Mesendoderm (in vitro differentiated cells): ENCODE data around the gene PIAS4.
A peak's percentile ranks its signal among the peaks of the same experiment; 100 is the strongest.

Source experiments
- DNase-seq: peaks from one replicate; pipeline ENCODE4 v3.0.0; 2013
- H2AK5ac ChIP-seq: 2 replicates; pipeline ENCODE4 v1.6.1; 2013; ENCODE audit warnings: low read length, inconsistent platforms
- H2BK120ac ChIP-seq: 2 replicates; pipeline ENCODE4 v1.6.1; 2013; ENCODE audit warnings: low read depth, mild to moderate bottlenecking, low read length, moderate library complexity, mixed read lengths
- H2BK15ac ChIP-seq: replicated peaks from 2 replicates; pipeline ENCODE4 v1.6.1; 2013; ENCODE audit warnings: low read depth, mild to moderate bottlenecking, moderate library complexity
- H2BK5ac ChIP-seq: 2 replicates; pipeline ENCODE4 v1.6.1; 2013; ENCODE audit warnings: low read length, inconsistent platforms
- H3K18ac ChIP-seq: 2 replicates; pipeline ENCODE4 v1.6.1; 2013; ENCODE audit warnings: mild to moderate bottlenecking, low read length, mixed read lengths
- H3K23ac ChIP-seq: one replicate; pipeline ENCODE4 v1.6.1; 2013; ENCODE audit warnings: low read length
- H3K27ac ChIP-seq: 2 replicates; pipeline ENCODE4 v1.5.1; 2013; ENCODE audit warnings: low read depth, mild to moderate bottlenecking, inconsistent platforms, low read length, moderate library complexity
- H3K27me3 ChIP-seq: 2 replicates; pipeline ENCODE4 v1.6.1; 2013; ENCODE audit warnings: low read length, control low read depth, mild to moderate bottlenecking, inconsistent platforms; ENCODE audit not compliant: insufficient read depth, poor library complexity
- H3K36me3 ChIP-seq: 2 replicates; pipeline ENCODE4 v1.6.1; 2013; ENCODE audit warnings: low read length, inconsistent platforms; ENCODE audit not compliant: control insufficient read depth, insufficient read depth
- H3K4ac ChIP-seq: one replicate; pipeline ENCODE4 v1.6.1; 2013; ENCODE audit warnings: low read depth, mild to moderate bottlenecking, low read length, moderate library complexity
- H3K4me1 ChIP-seq: 2 replicates; pipeline ENCODE4 v1.6.1; 2013; ENCODE audit warnings: low read depth, low read length, inconsistent platforms; ENCODE audit not compliant: control insufficient read depth
- H3K4me2 ChIP-seq: 2 replicates; pipeline ENCODE4 v1.6.1; 2013; ENCODE audit warnings: low read length
- H3K4me3 ChIP-seq: 2 replicates; pipeline ENCODE4 v1.5.1; 2013; ENCODE audit warnings: mild to moderate bottlenecking, low read length
- H3K56ac ChIP-seq: one replicate; pipeline ENCODE4 v1.6.1; 2013; ENCODE audit warnings: low read length
- H3K79me1 ChIP-seq: 2 replicates; pipeline ENCODE4 v1.6.1; 2013; ENCODE audit warnings: low read length, inconsistent platforms
- H3K79me2 ChIP-seq: 2 replicates; pipeline ENCODE4 v1.6.1; 2013; ENCODE audit warnings: mild to moderate bottlenecking, low read length; ENCODE audit not compliant: control insufficient read depth, insufficient read depth
- H3K9ac ChIP-seq: 2 replicates; pipeline ENCODE4 v1.6.1; 2013; ENCODE audit warnings: low read length, inconsistent platforms
- H4K5ac ChIP-seq: one replicate; pipeline ENCODE4 v1.6.1; 2013; ENCODE audit warnings: low read length
- H4K8ac ChIP-seq: one replicate; pipeline ENCODE4 v1.6.1; 2013; ENCODE audit warnings: low read depth, mild to moderate bottlenecking, control low read depth, low read length, moderate library complexity
- WGBS: extraction: QIAGEN DNeasy Blood & Tissue Kit; methylation state at CpG from one replicate; pipeline ENCODE4 v1.1.7; 2013; ENCODE audit warnings: low lambda C conversion rate, missing lambda C conversion rate; ENCODE audit not compliant: insufficient coverage; ENCODE audit errors: extremely low coverage; 5-methylcytosine and 5-hydroxymethylcytosine counted together

The PIAS4 gene

DNA sequence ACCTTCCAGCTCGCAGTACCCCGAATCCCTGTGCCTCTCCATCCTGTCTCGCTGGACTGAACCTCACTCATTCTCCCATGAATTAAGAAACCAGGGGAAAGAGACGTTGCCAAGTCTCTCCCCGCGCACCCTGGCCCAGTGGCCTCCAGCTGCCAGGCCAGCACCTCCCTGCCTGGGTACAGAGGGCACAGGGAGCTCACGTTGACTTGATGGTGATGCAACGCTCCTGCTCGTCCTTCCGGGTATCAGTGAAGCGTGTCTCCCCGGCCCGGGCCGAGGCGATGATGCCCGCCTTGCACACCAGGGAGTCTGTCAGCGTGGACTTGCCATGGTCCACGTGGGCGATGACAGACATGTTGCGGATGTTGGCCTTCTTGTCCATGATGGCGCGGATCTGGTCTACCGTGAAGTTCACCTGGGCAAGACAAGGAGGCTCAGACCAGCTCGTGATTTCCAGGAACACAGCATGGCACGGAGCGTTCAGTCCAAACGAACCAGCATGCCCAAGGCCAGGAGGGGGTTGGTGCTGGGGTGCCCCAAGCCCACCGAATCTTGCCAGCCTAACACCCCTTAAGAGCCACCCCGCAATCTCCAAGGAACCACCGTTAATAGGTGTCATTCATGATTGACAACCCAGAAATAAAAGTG lies 23.5 kb upstream of the PIAS4 start:
- Histone ChIP-seq H4K5ac (no peak overlapping the region), H2BK5ac (no peak overlapping the region), H3K4ac (no peak overlapping the region), H3K4me3 (peak overlapping the region; percentile 98), H3K27ac (no peak overlapping the region), H3K18ac (no peak overlapping the region), H2AK5ac (no peak overlapping the region), H3K4me2 (peak overlapping the region; percentile 66), H3K79me2 (peaks cover 62% of the 10 kb centered on the region), H3K4me1 (peaks cover 5% of the 10 kb centered on the region), H3K27me3 (no peaks in the 10 kb centered on the region), H3K56ac (peak overlapping the region; percentile 98), H4K8ac (no peak overlapping the region), H3K23ac (no peak overlapping the region), H2BK15ac (no peak overlapping the region), H3K79me1 (peaks cover 24% of the 10 kb centered on the region), H2BK120ac (no peak overlapping the region), H3K9ac (peak overlapping the region; percentile 99), H3K36me3 (peaks cover 44% of the 10 kb centered on the region)
- no CpG with 5 or more reads among the region's 30 CpGs for WGBS
- no peak for DNase-seq

- H2BK15ac ChIP-seq: no peak overlapping the region
- H3K56ac ChIP-seq: peak overlapping the region; percentile 98
- peak overlapping the region; percentile 49 for H3K27ac ChIP-seq
- H3K4ac ChIP-seq: peak overlapping the region; percentile 73
- H3K4me3 ChIP-seq: peak overlapping the region; percentile 98
- peak overlapping the region; percentile 66 for H3K4me2 ChIP-seq
- no peak overlapping the region for H2AK5ac ChIP-seq
- H3K9ac ChIP-seq: peak overlapping the region; percentile 99
- H3K79me2 ChIP-seq: peaks cover 57% of the 10 kb centered on the region
- H3K18ac ChIP-seq: peak overlapping the region; percentile 91
- no peaks in the 10 kb centered on the region for H3K27me3 ChIP-seq
- H2BK120ac ChIP-seq: no peak overlapping the region
- H3K23ac ChIP-seq: no peak overlapping the region
- H3K4me1 ChIP-seq: peaks cover 5% of the 10 kb centered on the region
- peaks cover 21% of the 10 kb centered on the region for H3K79me1 ChIP-seq
- H3K36me3 ChIP-seq: peaks cover 39% of the 10 kb centered on the region
- H2BK5ac ChIP-seq: peak overlapping the region; percentile 66
- DNase-seq: no peak
- H4K8ac ChIP-seq: no peak overlapping the region
- WGBS: no CpG with 5 or more reads among the region's 10 CpGs
- no peak overlapping the region for H4K5ac ChIP-seq
These were observed 23.0 kb upstream of the PIAS4 start for GRCh38 chr19:3984584-3984907.

GRCh38 chr19:3984908-3985642 lies 22.5 kb upstream of the PIAS4 start, which contains the start of gene EEF2:
EEF2 (minus strand) TSS chr19:3985463; CDS start chr19:3985380, 83 bp downstream.
- Histone ChIP-seq H3K4ac (peak within 1 kb of the TSS; percentile 73), H3K4me2 (peak within 1 kb of the TSS; percentile 66), H3K27ac (peak within 1 kb of the TSS; percentile 49), H3K9ac (peak within 1 kb of the TSS; percentile 99), H3K4me3 (peak within 1 kb of the TSS; percentile 98), H2BK5ac (peak within 1 kb of the TSS; percentile 66), H3K23ac (peak within 1 kb of the TSS; percentile 15), H4K5ac (no peak within 1 kb of the TSS), H2BK15ac (no peak within 1 kb of the TSS), H3K56ac (peak within 1 kb of the TSS; percentile 98), H3K79me1 (peaks cover 20% of the 10 kb centered on the region), H3K79me2 (peaks cover 52% of the 10 kb centered on the region), H3K27me3 (no peaks in the 10 kb centered on the region), H3K4me1 (peaks cover 5% of the 10 kb centered on the region), H3K36me3 (peaks cover 36% of the 10 kb centered on the region), H3K18ac (peak within 1 kb of the TSS; percentile 91), H2AK5ac (no peak within 1 kb of the TSS), H2BK120ac (no peak within 1 kb of the TSS), H4K8ac (no peak within 1 kb of the TSS)
- DNase-seq: peak; percentile 89
- no CpG with 5 or more reads among the region's 80 CpGs for WGBS

- Histone ChIP-seq H3K9ac (peak overlapping the region; percentile 57), H3K23ac (no peak overlapping the region), H3K27me3 (no peaks in the 10 kb centered on the region), H3K4ac (no peak overlapping the region), H2BK15ac (no peak overlapping the region), H3K27ac (no peak overlapping the region), H3K4me2 (peak overlapping the region; percentile 64), H2AK5ac (no peak overlapping the region), H2BK5ac (no peak overlapping the region), H3K56ac (peak overlapping the region; percentile 60), H4K8ac (no peak overlapping the region), H3K79me1 (peaks cover 16% of the 10 kb centered on the region), H3K4me1 (peaks cover 5% of the 10 kb centered on the region), H3K18ac (no peak overlapping the region), H3K79me2 (peaks cover 45% of the 10 kb centered on the region), H2BK120ac (no peak overlapping the region), H4K5ac (no peak overlapping the region), H3K4me3 (no peak overlapping the region), H3K36me3 (peaks cover 31% of the 10 kb centered on the region)
- no peak for DNase-seq
- WGBS: no CpG with 5 or more reads among the region's 19 CpGs
These were observed 21.8 kb upstream of the PIAS4 start for GRCh38 chr19:3985643-3986259.

- no peak overlapping the region for H3K27ac ChIP-seq
- H3K4me3 ChIP-seq: no peak overlapping the region
- peak overlapping the region; percentile 47 for H3K9ac ChIP-seq
- no peak overlapping the region for H2BK15ac ChIP-seq
- peaks cover 10% of the 10 kb centered on the region for H3K79me1 ChIP-seq
- H3K27me3 ChIP-seq: no peaks in the 10 kb centered on the region
- H2AK5ac ChIP-seq: no peak overlapping the region
- H3K4ac ChIP-seq: no peak overlapping the region
- H4K5ac ChIP-seq: no peak overlapping the region
- WGBS: no CpG with 5 or more reads among the region's 21 CpGs
- H4K8ac ChIP-seq: no peak overlapping the region
- H3K79me2 ChIP-seq: peaks cover 38% of the 10 kb centered on the region
- H2BK120ac ChIP-seq: no peak overlapping the region
- DNase-seq: no peak
- H2BK5ac ChIP-seq: no peak overlapping the region
- no peak overlapping the region for H3K18ac ChIP-seq
- H3K56ac ChIP-seq: peak overlapping the region; percentile 22
- H3K36me3 ChIP-seq: peaks cover 24% of the 10 kb centered on the region
- H3K4me1 ChIP-seq: peaks cover 5% of the 10 kb centered on the region
- no peak overlapping the region for H3K23ac ChIP-seq
- peak overlapping the region; percentile 41 for H3K4me2 ChIP-seq
These were observed 21.1 kb upstream of the PIAS4 start for GRCh38 chr19:3986260-3987041.
